GM21526 (cell line): ENCODE data around the gene SCN4A.
"Not testable (repeated sequence)": the region's sequence is repeated elsewhere in the genome, so short reads cannot be mapped to it uniquely, and the experiment has no call there.

Source experiments
- ATAC-seq: cut with Tn5 transposase; IDR thresholded peaks from one replicate; pipeline ENCODE4 v1.9.1; 2021; ENCODE audit warnings: moderate library complexity; ENCODE audit not compliant: unreplicated experiment, low FRiP score

The SCN4A gene

GRCh38 chr17:63940584-63940983, 32.1 kb downstream of the SCN4A start:
- no peak for ATAC-seq

GRCh38 chr17:63939884-63940283, 32.8 kb downstream of the SCN4A start:
- ATAC-seq = no peak

GRCh38 chr17:63939401-63939800, 33.3 kb downstream of the SCN4A start:
- ATAC-seq = no peak

- no peak for ATAC-seq
Observed at GRCh38 chr17:63937920-63938319, 34.8 kb downstream of the SCN4A start.

- ATAC-seq = no peak
Observed at GRCh38 chr17:63937319-63937718, 35.4 kb downstream of the SCN4A start.

GRCh38 chr17:63934183-63935112, 38.3 kb downstream of the SCN4A start:
- no peak for ATAC-seq

- ATAC-seq = no peak
Observed at GRCh38 chr17:63933598-63933997, 39.1 kb downstream of the SCN4A start.

- no peak for ATAC-seq
Observed at GRCh38 chr17:63932721-63933120, 40.0 kb downstream of the SCN4A start.

GRCh38 chr17:63931981-63932561, 40.6 kb downstream of the SCN4A start, which contains the start of gene CD79B:
TSS of gene CD79B (minus strand) at chr17:63932331. CDS start at chr17:63932261, 70 bp downstream.
- peak; percentile 76 for ATAC-seq

- no peak for ATAC-seq
Observed at GRCh38 chr17:63930951-63931575, 41.7 kb downstream of the SCN4A start.

- no peak for ATAC-seq
Observed at GRCh38 chr17:63929860-63930766, 42.6 kb downstream of the SCN4A start.

GRCh38 chr17:63928966-63929695, 43.6 kb downstream of the SCN4A start:
- no peak for ATAC-seq

- no peak for ATAC-seq
Observed at GRCh38 chr17:63928172-63928666, 44.5 kb downstream of the SCN4A start.

GRCh38 chr17:63927464-63928171, 45.1 kb downstream of the SCN4A start:
- no peak for ATAC-seq

GRCh38 chr17:63926164-63926563, 46.6 kb downstream of the SCN4A start:
- ATAC-seq = no peak

- ATAC-seq = no peak
Observed at GRCh38 chr17:63925615-63926014, 47.1 kb downstream of the SCN4A start.

GRCh38 chr17:63922402-63922801, 50.3 kb downstream of the SCN4A start:
- not testable (repeated sequence) for ATAC-seq

GRCh38 chr17:63920779-63921178, 51.9 kb downstream of the SCN4A start:
- not testable (repeated sequence) for ATAC-seq

GRCh38 chr17:63920050-63920449, 52.7 kb downstream of the SCN4A start:
- ATAC-seq = not testable (repeated sequence)
